ENCODE measurements around the gene MCUB. TPM values are rescaled to one million over a fixed set of nuclear protein-coding genes. Genes with fewer than 3 reads are reported as not detected.

MCUB gene
- total and polyA plus RNA-seq, 4 donors = 1.3 to 4.9 (median 1.9) TPM

DNA sequence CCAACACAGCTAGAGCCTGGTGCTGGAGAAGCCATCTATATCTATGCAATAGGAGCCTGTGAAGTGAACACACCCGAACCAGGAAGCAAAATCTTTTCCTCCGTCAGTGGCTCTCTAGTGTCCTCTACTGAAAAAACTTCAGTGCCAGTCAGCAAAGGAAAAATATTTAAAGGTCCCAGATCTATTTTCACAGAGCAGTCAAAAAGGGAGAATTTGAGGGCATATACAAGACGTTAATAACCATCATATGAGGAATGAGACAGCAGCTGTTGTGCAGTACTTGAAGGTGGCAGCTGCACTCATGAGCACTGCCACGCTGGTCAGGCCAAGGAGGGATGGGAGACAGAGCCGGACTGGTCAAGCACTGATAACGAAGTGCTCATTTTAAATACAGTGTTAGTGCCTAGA is 14.4 kb downstream of the MCUB start:
- no peaks in the 10 kb centered on the region for H3K27me3 ChIP-seq (ENCODE audit: control insufficient read depth in 4 of 4, insufficient read depth in 4 of 4, low read length in 3 of 4)
- no peaks in the 10 kb centered on the region for H3K4me1 ChIP-seq (ENCODE audit: control insufficient read depth in 4 of 4, insufficient read depth in 4 of 4, low read length in 3 of 4)
- H3K27ac ChIP-seq (ENCODE audit: low read depth in 1 of 2, low read length in 2 of 2) = no peak overlapping the region
- peaks cover 0 to 3% (median 0%) of the 10 kb centered on the region in 4 donors for H3K9me3 ChIP-seq (ENCODE audit: control insufficient read depth in 4 of 4, low read length in 3 of 4)
- no peak overlapping the region for H3K9ac ChIP-seq (ENCODE audit: low read depth in 1 of 2, low read length in 2 of 2)
- no peak for DNase-seq (ENCODE audit: low spot score)
- H3K4me3 ChIP-seq (ENCODE audit: low read depth in 1 of 3, low read length in 3 of 3) = no peak overlapping the region
- whole genome bisulfite sequencing = 61% methylated on average over 6 of the region's 6 CpGs
- no peaks in the 10 kb centered on the region for H3K36me3 ChIP-seq (ENCODE audit: control insufficient read depth in 4 of 4, insufficient read depth in 3 of 4, low read depth in 1 of 4, low read length in 3 of 4)
- TF ChIP-seq, protein P1, sequence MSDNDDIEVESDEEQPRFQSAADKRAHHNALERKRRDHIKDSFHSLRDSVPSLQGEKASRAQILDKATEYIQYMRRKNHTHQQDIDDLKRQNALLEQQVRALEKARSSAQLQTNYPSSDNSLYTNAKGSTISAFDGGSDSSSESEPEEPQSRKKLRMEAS (IDR thresholded peaks at IDR 0.05) = no peak
- TF ChIP-seq, protein P2, sequence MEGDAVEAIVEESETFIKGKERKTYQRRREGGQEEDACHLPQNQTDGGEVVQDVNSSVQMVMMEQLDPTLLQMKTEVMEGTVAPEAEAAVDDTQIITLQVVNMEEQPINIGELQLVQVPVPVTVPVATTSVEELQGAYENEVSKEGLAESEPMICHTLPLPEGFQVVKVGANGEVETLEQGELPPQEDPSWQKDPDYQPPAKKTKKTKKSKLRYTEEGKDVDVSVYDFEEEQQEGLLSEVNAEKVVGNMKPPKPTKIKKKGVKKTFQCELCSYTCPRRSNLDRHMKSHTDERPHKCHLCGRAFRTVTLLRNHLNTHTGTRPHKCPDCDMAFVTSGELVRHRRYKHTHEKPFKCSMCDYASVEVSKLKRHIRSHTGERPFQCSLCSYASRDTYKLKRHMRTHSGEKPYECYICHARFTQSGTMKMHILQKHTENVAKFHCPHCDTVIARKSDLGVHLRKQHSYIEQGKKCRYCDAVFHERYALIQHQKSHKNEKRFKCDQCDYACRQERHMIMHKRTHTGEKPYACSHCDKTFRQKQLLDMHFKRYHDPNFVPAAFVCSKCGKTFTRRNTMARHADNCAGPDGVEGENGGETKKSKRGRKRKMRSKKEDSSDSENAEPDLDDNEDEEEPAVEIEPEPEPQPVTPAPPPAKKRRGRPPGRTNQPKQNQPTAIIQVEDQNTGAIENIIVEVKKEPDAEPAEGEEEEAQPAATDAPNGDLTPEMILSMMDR (IDR thresholded peaks at IDR 0.05; ENCODE audit: low read depth, low read length, missing input control) = peak; percentile 29
- TF ChIP-seq RXRA (IDR thresholded peaks at IDR 0.05) = no peak
- no peak for TF ChIP-seq NR2F2 (IDR thresholded peaks at IDR 0.05)
- peak; percentile 68 to 72 for TF ChIP-seq RAD21 (IDR thresholded peaks at IDR 0.05)
- no peak for TF ChIP-seq FOXA1 (IDR thresholded peaks at IDR 0.05)
- TF ChIP-seq, protein P3, sequence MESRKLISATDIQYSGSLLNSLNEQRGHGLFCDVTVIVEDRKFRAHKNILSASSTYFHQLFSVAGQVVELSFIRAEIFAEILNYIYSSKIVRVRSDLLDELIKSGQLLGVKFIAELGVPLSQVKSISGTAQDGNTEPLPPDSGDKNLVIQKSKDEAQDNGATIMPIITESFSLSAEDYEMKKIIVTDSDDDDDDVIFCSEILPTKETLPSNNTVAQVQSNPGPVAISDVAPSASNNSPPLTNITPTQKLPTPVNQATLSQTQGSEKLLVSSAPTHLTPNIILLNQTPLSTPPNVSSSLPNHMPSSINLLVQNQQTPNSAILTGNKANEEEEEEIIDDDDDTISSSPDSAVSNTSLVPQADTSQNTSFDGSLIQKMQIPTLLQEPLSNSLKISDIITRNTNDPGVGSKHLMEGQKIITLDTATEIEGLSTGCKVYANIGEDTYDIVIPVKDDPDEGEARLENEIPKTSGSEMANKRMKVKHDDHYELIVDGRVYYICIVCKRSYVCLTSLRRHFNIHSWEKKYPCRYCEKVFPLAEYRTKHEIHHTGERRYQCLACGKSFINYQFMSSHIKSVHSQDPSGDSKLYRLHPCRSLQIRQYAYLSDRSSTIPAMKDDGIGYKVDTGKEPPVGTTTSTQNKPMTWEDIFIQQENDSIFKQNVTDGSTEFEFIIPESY (IDR thresholded peaks at IDR 0.05) = no peak
- TF ChIP-seq GABPA (IDR thresholded peaks at IDR 0.05 in 1 of 2, conservative IDR thresholded peaks at IDR 0.05 in 1 of 2) = no peak

DNA sequence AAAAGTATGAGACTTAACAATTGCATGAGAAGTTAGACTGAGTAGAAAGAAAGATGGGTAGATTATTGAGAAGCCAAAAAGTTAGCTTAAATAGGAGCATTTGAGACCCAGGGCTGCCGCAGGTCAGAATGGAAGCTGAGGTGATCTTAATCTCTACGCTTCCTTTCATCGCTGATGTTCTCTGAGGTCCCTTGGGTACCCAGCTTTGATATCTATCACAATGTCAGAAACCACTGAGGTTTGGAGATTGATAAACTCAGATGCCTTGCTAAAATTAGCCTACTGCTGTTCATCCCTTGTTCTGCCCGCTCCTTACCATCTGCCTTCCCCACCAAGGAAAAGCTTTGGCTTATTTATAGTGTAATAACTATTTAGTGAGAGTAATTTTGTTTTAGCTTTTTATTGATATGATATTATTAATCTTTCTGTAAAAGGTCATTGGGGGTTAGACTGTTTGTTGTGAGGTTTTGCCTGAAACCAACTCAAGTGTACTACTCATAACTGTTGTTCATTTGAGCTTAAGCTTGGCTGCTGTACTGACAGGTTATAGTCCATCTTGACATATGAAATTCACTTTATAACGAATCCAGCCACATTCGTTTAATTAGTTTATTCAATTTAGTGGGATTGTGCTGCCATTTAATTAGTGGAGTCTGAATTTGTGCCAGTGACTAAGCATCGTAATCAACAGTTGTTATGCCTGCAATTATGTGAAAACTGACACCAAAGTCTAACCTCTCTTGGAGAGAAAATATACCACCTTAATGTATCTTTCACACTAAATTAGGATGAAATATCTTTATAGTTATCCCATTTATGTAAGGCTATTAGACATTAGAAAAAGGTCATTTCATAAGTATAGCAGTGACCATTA is 15.1 kb downstream of the MCUB start:
- Histone ChIP-seq H3K4me1 (ENCODE audit: control insufficient read depth in 4 of 4, insufficient read depth in 4 of 4, low read length in 3 of 4) (no peaks in the 10 kb centered on the region), H3K9ac (ENCODE audit: low read depth in 1 of 2, low read length in 2 of 2) (no peak overlapping the region), H3K9me3 (ENCODE audit: control insufficient read depth in 4 of 4, low read length in 3 of 4) (peaks cover 0 to 3% (median 0%) of the 10 kb centered on the region in 4 donors), H3K27ac (ENCODE audit: low read depth in 1 of 2, low read length in 2 of 2) (no peak overlapping the region), H3K27me3 (ENCODE audit: control insufficient read depth in 4 of 4, insufficient read depth in 4 of 4, low read length in 3 of 4) (no peaks in the 10 kb centered on the region), H3K36me3 (ENCODE audit: control insufficient read depth in 4 of 4, insufficient read depth in 3 of 4, low read depth in 1 of 4, low read length in 3 of 4) (no peaks in the 10 kb centered on the region), H3K4me3 (ENCODE audit: low read depth in 1 of 3, low read length in 3 of 3) (no peak overlapping the region)
- 86% methylated on average over 7 of the region's 7 CpGs for WGBS
- TF ChIP-seq, protein P4, sequence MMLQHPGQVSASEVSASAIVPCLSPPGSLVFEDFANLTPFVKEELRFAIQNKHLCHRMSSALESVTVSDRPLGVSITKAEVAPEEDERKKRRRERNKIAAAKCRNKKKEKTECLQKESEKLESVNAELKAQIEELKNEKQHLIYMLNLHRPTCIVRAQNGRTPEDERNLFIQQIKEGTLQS (IDR thresholded peaks at IDR 0.05) = no peak
- TF ChIP-seq, protein P5, sequence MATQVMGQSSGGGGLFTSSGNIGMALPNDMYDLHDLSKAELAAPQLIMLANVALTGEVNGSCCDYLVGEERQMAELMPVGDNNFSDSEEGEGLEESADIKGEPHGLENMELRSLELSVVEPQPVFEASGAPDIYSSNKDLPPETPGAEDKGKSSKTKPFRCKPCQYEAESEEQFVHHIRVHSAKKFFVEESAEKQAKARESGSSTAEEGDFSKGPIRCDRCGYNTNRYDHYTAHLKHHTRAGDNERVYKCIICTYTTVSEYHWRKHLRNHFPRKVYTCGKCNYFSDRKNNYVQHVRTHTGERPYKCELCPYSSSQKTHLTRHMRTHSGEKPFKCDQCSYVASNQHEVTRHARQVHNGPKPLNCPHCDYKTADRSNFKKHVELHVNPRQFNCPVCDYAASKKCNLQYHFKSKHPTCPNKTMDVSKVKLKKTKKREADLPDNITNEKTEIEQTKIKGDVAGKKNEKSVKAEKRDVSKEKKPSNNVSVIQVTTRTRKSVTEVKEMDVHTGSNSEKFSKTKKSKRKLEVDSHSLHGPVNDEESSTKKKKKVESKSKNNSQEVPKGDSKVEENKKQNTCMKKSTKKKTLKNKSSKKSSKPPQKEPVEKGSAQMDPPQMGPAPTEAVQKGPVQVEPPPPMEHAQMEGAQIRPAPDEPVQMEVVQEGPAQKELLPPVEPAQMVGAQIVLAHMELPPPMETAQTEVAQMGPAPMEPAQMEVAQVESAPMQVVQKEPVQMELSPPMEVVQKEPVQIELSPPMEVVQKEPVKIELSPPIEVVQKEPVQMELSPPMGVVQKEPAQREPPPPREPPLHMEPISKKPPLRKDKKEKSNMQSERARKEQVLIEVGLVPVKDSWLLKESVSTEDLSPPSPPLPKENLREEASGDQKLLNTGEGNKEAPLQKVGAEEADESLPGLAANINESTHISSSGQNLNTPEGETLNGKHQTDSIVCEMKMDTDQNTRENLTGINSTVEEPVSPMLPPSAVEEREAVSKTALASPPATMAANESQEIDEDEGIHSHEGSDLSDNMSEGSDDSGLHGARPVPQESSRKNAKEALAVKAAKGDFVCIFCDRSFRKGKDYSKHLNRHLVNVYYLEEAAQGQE (IDR thresholded peaks at IDR 0.05) = no peak
- TF ChIP-seq YY1 (IDR thresholded peaks at IDR 0.05) (no peak), EGR1 (IDR thresholded peaks at IDR 0.05; ENCODE audit: low read depth in 2 of 2) (no peak)
- no peak for DNase-seq (ENCODE audit: low spot score)
